GM12878 (cell line): Measurements from ENCODE around the gene OGFOD3. TPM values are rescaled to one million over a fixed set of nuclear protein-coding genes. Genes with fewer than 3 reads are reported as not detected.
A peak's percentile ranks its signal among the peaks of the same experiment; 100 is the strongest.

Experiments used
- ATAC-seq: fragments of 200-7000 bp; cut with Tn5 transposase; 3 replicates; pipeline ENCODE4 v1.9.1; 2020; ENCODE audit warnings: mild to moderate bottlenecking, moderate library complexity
- BruUV-seq: library from RNA; stranded (reverse); fragments of 400-500 nt; replicated peaks from 2 replicates; lab custom pipeline; 2021; lab: Mats Ljungman, UMichigan
- CTCF ChIA-PET: fragments of 300-600 bp; sonication (Branson Sonifier 250); formaldehyde crosslinking; extraction: SDS; loops from one replicate; lab custom pipeline; 2021; ENCODE audit warnings: inconsistent platforms; lab: Yijun Ruan, JAX
- POLR2A ChIA-PET: fragments of 350-600 bp; formaldehyde crosslinking; extraction: SDS; loops from one replicate; lab custom pipeline; 2021; ENCODE audit warnings: inconsistent platforms; lab: Charles Lee
- RAD21 ChIA-PET: fragments of 300-600 bp; sonication (Branson Sonifier 250); formaldehyde crosslinking; loops from one replicate; lab custom pipeline; 2023; ENCODE audit warnings: antibody characterized with exemption; ENCODE audit not compliant: unreplicated experiment; lab: Charles Lee
- SMC1A ChIA-PET: fragments of 300-600 bp; sonication (Branson Sonifier 250); formaldehyde crosslinking; loops from one replicate; lab custom pipeline; 2023; ENCODE audit not compliant: unreplicated experiment, uncharacterized antibody; lab: Charles Lee
- DNase-seq: peaks from one replicate; pipeline ENCODE4 v3.0.0-alpha.2; 2011; ENCODE audit warnings: low read depth, low spot score
- FAIRE-seq: peaks from 3 replicates; lab custom pipeline; 2011; peaks lifted over from hg19 to GRCh38; lab: Jason Lieb, UNC
- H2AFZ ChIP-seq: 2 replicates; pipeline ENCODE4 v1.6.0; 2011; ENCODE audit warnings: low read depth, low read length, control low read depth; ENCODE audit not compliant: control insufficient read depth
- H3K27ac ChIP-seq: 2 replicates; pipeline ENCODE4 v1.5.1; 2011; ENCODE audit warnings: control low read depth; ENCODE audit not compliant: control insufficient read depth, insufficient read depth
- H3K27me3 ChIP-seq, 2 experiments: replicated peaks in 1 of 2; 2 replicates each; pipeline versions ENCODE4 v1.6.0 to v1.6.1; 2011; ENCODE audit warnings: low read length in 1 of 2; ENCODE audit not compliant: control insufficient read depth in 2 of 2, insufficient read depth in 2 of 2
- H3K36me3 ChIP-seq, 2 experiments: 2 replicates each; pipeline ENCODE4 v1.5.1; 2011; ENCODE audit warnings: low read length in 1 of 2; ENCODE audit not compliant: control insufficient read depth in 2 of 2, insufficient read depth in 2 of 2
- H3K4me1 ChIP-seq: 2 replicates; pipeline ENCODE4 v1.6.1; 2011; ENCODE audit warnings: mild to moderate bottlenecking, low read length, moderate library complexity, mixed read lengths; ENCODE audit not compliant: control insufficient read depth, insufficient read depth
- H3K4me2 ChIP-seq: 2 replicates; pipeline ENCODE4 v1.6.0; 2011; ENCODE audit warnings: control low read depth; ENCODE audit not compliant: control insufficient read depth, insufficient read depth
- H3K4me3 ChIP-seq: fragments of 200-600 bp; sonication (generic); 2 replicates; pipeline ENCODE4 v1.5.1; 2016
- H3K79me2 ChIP-seq: 2 replicates; pipeline ENCODE4 v1.6.0; 2011; ENCODE audit warnings: low read length; ENCODE audit not compliant: control insufficient read depth, insufficient read depth
- H3K9ac ChIP-seq: 2 replicates; pipeline ENCODE4 v1.8.0; 2011; ENCODE audit warnings: low read length, control low read depth, mixed read lengths; ENCODE audit not compliant: control insufficient read depth, insufficient read depth
- H3K9me3 ChIP-seq: replicated peaks from 3 replicates; pipeline ENCODE4 v1.5.1; 2011; ENCODE audit warnings: mild to moderate bottlenecking, low read length; ENCODE audit not compliant: control insufficient read depth, insufficient read depth
- H4K20me1 ChIP-seq: 2 replicates; pipeline ENCODE4 v1.6.0; 2011; ENCODE audit not compliant: control insufficient read depth, insufficient read depth
- BCL11A ChIP-seq: IDR thresholded peaks from 2 replicates; pipeline ENCODE4 v1.6.1; 2011; ENCODE audit warnings: low read depth, low read length
- BHLHE40 ChIP-seq, 2 experiments: fragments of 450-650 bp in 1 of 2; IDR thresholded peaks; 2 replicates each; pipeline ENCODE4 v1.6.1; 2011 to 2017; ENCODE audit warnings: low read depth in 2 of 2, borderline replicate concordance in 1 of 2, improper control_type of control experiment in 1 of 2, low read length in 1 of 2, mild to moderate bottlenecking in 1 of 2
- EGR1 ChIP-seq, 2 experiments: IDR thresholded peaks; 1 replicate in 1 of 2; 2 replicates in 1 of 2; pipeline ENCODE4 v1.6.1; 2011 to 2012; ENCODE audit warnings: low read depth in 2 of 2, low read length in 2 of 2, borderline replicate concordance in 1 of 2, mild to moderate bottlenecking in 1 of 2, moderate library complexity in 1 of 2
- GATAD2B ChIP-seq: fragments of 450-650 bp; conservative IDR thresholded peaks from 2 replicates; pipeline ENCODE4 v1.6.1; 2017; ENCODE audit warnings: low read depth, mild to moderate bottlenecking, moderate library complexity
- HDAC2 ChIP-seq: fragments of 200-600 bp; sonication (generic); IDR thresholded peaks from 2 replicates; pipeline ENCODE4 v1.6.1; 2017
- HDAC6 ChIP-seq: fragments of 200-600 bp; sonication (generic); IDR thresholded peaks from one replicate; pipeline ENCODE4 v1.8.0; 2017; ENCODE audit warnings: antibody characterized with exemption; ENCODE audit not compliant: unreplicated experiment
- LARP7 ChIP-seq: fragments of 450-650 bp; IDR thresholded peaks from 2 replicates; pipeline ENCODE4 v1.6.1; 2017; ENCODE audit warnings: mild to moderate bottlenecking
- NR2F1 ChIP-seq: fragments of 450-650 bp; conservative IDR thresholded peaks from 2 replicates; pipeline ENCODE4 v1.6.1; 2017; ENCODE audit warnings: mild to moderate bottlenecking
- POLR2AphosphoS5 ChIP-seq: IDR thresholded peaks from 2 replicates; pipeline ENCODE4 v1.6.1; 2011; ENCODE audit warnings: mild to moderate bottlenecking, low read length, inconsistent platforms
- RB1 ChIP-seq: fragments of 450-650 bp; formaldehyde crosslinking; IDR thresholded peaks from 2 replicates; pipeline ENCODE4 v1.6.1; 2017; ENCODE audit warnings: mild to moderate bottlenecking, borderline replicate concordance
- RFX5 ChIP-seq: IDR thresholded peaks from 2 replicates; pipeline ENCODE4 v1.6.1; 2011; ENCODE audit warnings: low read depth, low read length, improper control_type of control experiment
- SMARCA5 ChIP-seq: fragments of 450-650 bp; IDR thresholded peaks from 2 replicates; pipeline ENCODE4 v1.6.1; 2017; ENCODE audit warnings: mild to moderate bottlenecking
- SPI1 ChIP-seq: IDR thresholded peaks from 2 replicates; pipeline ENCODE4 v1.6.1; 2011; ENCODE audit warnings: low read depth, mild to moderate bottlenecking, low read length, moderate library complexity, borderline replicate concordance; ENCODE audit not compliant: insufficient read depth
- SRF ChIP-seq, 2 experiments: IDR thresholded peaks; 2 replicates each; pipeline ENCODE4 v1.6.1; 2011; ENCODE audit warnings: low read depth in 2 of 2, low read length in 2 of 2, mild to moderate bottlenecking in 1 of 2, moderate library complexity in 1 of 2
- TCF12 ChIP-seq: IDR thresholded peaks from 2 replicates; pipeline ENCODE4 v1.6.1; 2011; ENCODE audit warnings: low read depth, mild to moderate bottlenecking, low read length
- ZNF24 ChIP-seq: fragments of 450-650 bp; IDR thresholded peaks from 2 replicates; pipeline ENCODE4 v1.6.1; 2017; ENCODE audit warnings: antibody characterized with exemption, mild to moderate bottlenecking
- WGBS: methylation state at CpG from one replicate; pipeline ENCODE4 v1.1.6; 2016; ENCODE audit warnings: low lambda C conversion rate; ENCODE audit not compliant: insufficient replicate concordance, insufficient coverage; ENCODE audit errors: missing lambda C conversion rate; 5-methylcytosine and 5-hydroxymethylcytosine counted together
- in situ Hi-C: fragments of 300-500 bp; cut with MboI; formaldehyde crosslinking; loops from 9 replicates; pipeline ENCODE4 v1.14.3; 2018; ENCODE audit warnings: mixed read lengths
- intact Hi-C: fragments of 100-400 bp; cut with micrococcal nuclease; formaldehyde crosslinking; loops from one replicate; pipeline ENCODE4 v1.14.2; 2022; ENCODE audit not compliant: unreplicated experiment
- polyA plus RNA-seq, 11 experiments: library from polyadenylated mRNA; depleted of rRNA in 4 of 11; unstranded in 6 of 11; stranded (reverse) in 5 of 11; fragments of >200 nt; fragmentation: Nextera tagmentation in 4 of 11; fragmentation: Illumina TruSeq in 1 of 11; extraction: Ambion mirVana in 4 of 11; extraction: Trizol in 1 of 11; gene quantifications; 1 replicate in 1 of 11; 2 replicates in 10 of 11; pipeline versions ENCODE4 v1.2.1 to v1.2.3, GENCODE V29; 2011 to 2016; ENCODE audit warnings: inconsistent platforms in 2 of 11, missing spikeins in 2 of 11, low read depth in 1 of 11
- total RNA-seq, 4 experiments: library from RNA; depleted of rRNA in 3 of 4; stranded (reverse); fragments of >200 nt in 3 of 4; fragmentation: Illumina TruSeq in 1 of 4; extraction: Trizol in 1 of 4; gene quantifications; 2 replicates each; pipeline versions ENCODE4 v1.2.1 to v1.2.3, GENCODE V29; 2013 to 2021
- TF ChIP-seq, protein P1 (sequence below): fragments of 450-650 bp; IDR thresholded peaks from 2 replicates; pipeline ENCODE4 v1.6.1; 2017; ENCODE audit warnings: mild to moderate bottlenecking, moderate library complexity
- TF ChIP-seq, protein P2 (sequence below): IDR thresholded peaks from 2 replicates; pipeline ENCODE4 v1.6.1; 2012; ENCODE audit warnings: low read depth, low read length, improper control_type of control experiment

Gene OGFOD3
- total and polyA plus RNA-seq, 10 of the 15 experiments (the other 5 are each of a cell fraction or from before 2014, with no cell fraction given): 0.48 to 28.4 (median 18.3) TPM

DNA sequence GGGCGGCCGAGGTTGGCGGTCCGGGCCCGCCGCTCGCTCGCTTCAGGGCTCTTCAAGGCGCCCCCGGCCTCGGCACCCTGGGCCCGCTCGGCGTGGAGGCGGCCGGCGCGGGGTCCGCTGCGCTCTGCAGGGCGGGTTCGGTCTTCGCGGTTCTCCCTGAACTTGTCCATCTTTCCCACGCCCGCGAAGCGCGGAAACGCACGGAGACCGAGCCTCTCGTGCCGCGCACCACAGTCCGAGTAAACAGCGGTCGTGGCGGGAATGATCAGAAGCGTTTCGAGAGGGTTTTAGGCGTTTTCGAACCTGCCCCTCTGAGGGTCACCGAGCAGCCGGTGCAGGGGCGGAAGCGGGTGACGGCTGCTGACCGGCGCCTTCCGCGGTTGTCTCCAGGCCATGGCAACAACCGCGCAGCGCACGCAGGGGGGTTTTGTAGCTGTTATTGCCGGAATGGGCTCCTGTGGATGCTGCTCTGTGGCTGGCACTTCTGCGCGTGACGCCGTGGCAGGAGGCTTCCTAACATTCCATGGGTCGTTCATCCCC lies 40.6 kb upstream of the OGFOD3 start:
- POLR2A ChIA-PET: interaction anchor here (0.6 to 1.8 kb wide), 5 partner anchors 10 to 132 kb away, joined by 3 to 16 read pairs (median 3); no protein-coding TSS in a partner anchor
- no peak for DNase-seq
- intact Hi-C loops (loop anchor here (1.0 kb wide), 2 partner anchors 10 to 35 kb away; no protein-coding TSS in a partner anchor), in situ Hi-C loops (no loop called here)
- Histone ChIP-seq H3K27me3 (no peaks in the 10 kb centered on the region), H3K9me3 (no peaks in the 10 kb centered on the region), H3K4me1 (peaks cover 6% of the 10 kb centered on the region), H2AFZ (peak overlapping the region; percentile 53), H3K36me3 (peaks cover 9 to 26% of the 10 kb centered on the region in 2 experiments), H3K79me2 (peaks cover 10% of the 10 kb centered on the region), H3K9ac (peak overlapping the region; percentile 92), H3K4me2 (peak overlapping the region; percentile 79), H3K27ac (peak overlapping the region; percentile 58), H3K4me3 (peak overlapping the region; percentile 92), H4K20me1 (no peaks in the 10 kb centered on the region)
- FAIRE-seq: no peak
- RAD21 ChIA-PET: interaction anchor here (1.4 kb wide), 1 partner anchor 92 kb away, joined by 3 read pairs; no protein-coding TSS in a partner anchor
- CTCF ChIA-PET: interaction anchor here (2.0 kb wide), 1 partner anchor 92 kb away, joined by 6 read pairs; no protein-coding TSS in a partner anchor
- TF ChIP-seq GATAD2B (peak; percentile 12; the same call in 1 of the 2 replicates), RFX5 (no peak), NR2F1 (peak; percentile 19), RB1 (peak; percentile 47; the same call in 1 of the 2 replicates), BCL11A (0 out of 2 replicates have a peak, but pooled peaks have one; percentile 23), HDAC2 (0 out of 2 replicates have a peak, but pooled peaks have one; percentile 62), HDAC6 (peak; percentile 40), EGR1 (IDR thresholded peaks at IDR 0.05; ENCODE audit: borderline replicate concordance in 1 of 2, low read depth in 2 of 2, low read length in 2 of 2) (no peak), BHLHE40 (IDR thresholded peaks at IDR 0.05; ENCODE audit: borderline replicate concordance in 1 of 2, low read depth in 2 of 2, low read length in 1 of 2) (peak in 1 of 2 experiments; percentile 42; a peak in 2 of 4 replicates), SMARCA5 (peak; percentile 40; the same call in 1 of the 2 replicates), SPI1 (no peak), LARP7 (peak; percentile 85), TCF12 (0 out of 2 replicates have a peak, but pooled peaks have one; percentile 50), POLR2AphosphoS5 (no peak), SRF (IDR thresholded peaks at IDR 0.05; ENCODE audit: low read depth in 2 of 2, low read length in 2 of 2) (no peak), ZNF24 (no peak)
- TF ChIP-seq, protein P1, sequence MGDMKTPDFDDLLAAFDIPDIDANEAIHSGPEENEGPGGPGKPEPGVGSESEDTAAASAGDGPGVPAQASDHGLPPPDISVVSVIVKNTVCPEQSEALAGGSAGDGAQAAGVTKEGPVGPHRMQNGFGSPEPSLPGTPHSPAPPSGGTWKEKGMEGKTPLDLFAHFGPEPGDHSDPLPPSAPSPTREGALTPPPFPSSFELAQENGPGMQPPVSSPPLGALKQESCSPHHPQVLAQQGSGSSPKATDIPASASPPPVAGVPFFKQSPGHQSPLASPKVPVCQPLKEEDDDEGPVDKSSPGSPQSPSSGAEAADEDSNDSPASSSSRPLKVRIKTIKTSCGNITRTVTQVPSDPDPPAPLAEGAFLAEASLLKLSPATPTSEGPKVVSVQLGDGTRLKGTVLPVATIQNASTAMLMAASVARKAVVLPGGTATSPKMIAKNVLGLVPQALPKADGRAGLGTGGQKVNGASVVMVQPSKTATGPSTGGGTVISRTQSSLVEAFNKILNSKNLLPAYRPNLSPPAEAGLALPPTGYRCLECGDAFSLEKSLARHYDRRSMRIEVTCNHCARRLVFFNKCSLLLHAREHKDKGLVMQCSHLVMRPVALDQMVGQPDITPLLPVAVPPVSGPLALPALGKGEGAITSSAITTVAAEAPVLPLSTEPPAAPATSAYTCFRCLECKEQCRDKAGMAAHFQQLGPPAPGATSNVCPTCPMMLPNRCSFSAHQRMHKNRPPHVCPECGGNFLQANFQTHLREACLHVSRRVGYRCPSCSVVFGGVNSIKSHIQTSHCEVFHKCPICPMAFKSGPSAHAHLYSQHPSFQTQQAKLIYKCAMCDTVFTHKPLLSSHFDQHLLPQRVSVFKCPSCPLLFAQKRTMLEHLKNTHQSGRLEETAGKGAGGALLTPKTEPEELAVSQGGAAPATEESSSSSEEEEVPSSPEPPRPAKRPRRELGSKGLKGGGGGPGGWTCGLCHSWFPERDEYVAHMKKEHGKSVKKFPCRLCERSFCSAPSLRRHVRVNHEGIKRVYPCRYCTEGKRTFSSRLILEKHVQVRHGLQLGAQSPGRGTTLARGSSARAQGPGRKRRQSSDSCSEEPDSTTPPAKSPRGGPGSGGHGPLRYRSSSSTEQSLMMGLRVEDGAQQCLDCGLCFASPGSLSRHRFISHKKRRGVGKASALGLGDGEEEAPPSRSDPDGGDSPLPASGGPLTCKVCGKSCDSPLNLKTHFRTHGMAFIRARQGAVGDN: peak; percentile 23; the same call in 1 of the 2 replicates
- TF ChIP-seq, protein P2, sequence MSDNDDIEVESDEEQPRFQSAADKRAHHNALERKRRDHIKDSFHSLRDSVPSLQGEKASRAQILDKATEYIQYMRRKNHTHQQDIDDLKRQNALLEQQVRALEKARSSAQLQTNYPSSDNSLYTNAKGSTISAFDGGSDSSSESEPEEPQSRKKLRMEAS: peak; percentile 39
- SMC1A ChIA-PET: no interaction called here
- ATAC-seq: peak; percentile 30
- WGBS: 1% methylated on average over 62 of the region's 62 CpGs
- BruUV-seq: TSS peak; percentile 52
